Adrenal gland (tissue), 5 donors: ENCODE measurements around the gene GPC6.

Experiments used
- POLR2A ChIP-seq, 2 donors: fragments of 450-650 bp; IDR thresholded peaks; one replicate each; pipeline ENCODE4 v1.6.1; 2017; ENCODE audit warnings: antibody characterized with exemption in 2 of 2, mild to moderate bottlenecking in 2 of 2, moderate library complexity in 1 of 2
- TF ChIP-seq, protein P1 (sequence below), 6 experiments: fragments of 450-650 bp in 4 of 6; fragments of 200-600 bp in 2 of 6; sonication (generic) in 1 of 6; IDR thresholded peaks; 1 replicate in 5 of 6; 2 replicates in 1 of 6; pipeline versions ENCODE4 v1.5.1 to v1.8.0; 2016 to 2021; ENCODE audit warnings: antibody characterized with exemption in 6 of 6, mild to moderate bottlenecking in 2 of 6, moderate library complexity in 1 of 6
- donor health status: DM: no; HTN: no; CAD: no.

DNA sequence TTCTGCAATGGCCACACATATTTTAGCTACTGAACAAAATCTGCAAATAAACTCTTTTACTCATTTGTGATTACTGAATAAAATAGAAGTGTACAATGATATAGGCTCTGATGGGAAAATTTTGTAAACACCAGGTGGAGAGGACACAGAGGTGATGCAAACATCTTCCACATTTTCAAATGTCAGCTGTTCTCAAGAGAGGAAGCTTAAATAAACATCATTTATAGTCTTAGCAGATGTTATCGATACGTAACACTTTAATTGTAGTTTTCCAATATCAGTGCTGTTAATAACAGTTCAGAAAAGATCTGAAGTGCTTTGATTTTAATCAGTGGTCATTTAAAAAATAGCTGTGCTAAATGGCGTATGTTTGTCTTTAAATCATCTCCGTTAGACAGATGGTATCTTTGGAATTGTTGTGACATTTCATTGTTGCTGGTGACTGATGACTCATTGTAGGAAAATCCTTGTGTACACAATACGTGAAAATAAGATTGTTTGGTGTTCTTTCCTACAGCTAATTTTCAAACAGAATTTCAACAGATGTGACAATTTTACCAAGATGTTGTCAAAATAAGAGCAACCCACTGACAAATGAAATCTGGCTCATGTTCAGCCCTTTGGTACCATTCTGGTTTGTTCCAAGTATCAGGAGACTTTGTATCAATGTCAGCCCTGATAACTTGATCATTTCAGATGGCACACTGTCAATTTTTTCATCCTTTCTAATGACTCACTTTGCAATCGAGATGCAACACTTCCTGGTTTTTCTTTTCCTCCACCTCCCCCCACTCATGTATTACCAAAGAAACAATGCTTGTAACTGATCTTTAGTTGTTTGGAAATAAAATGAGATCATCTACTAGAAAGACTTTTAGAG lies 736.9 kb downstream of the GPC6 start:
- TF ChIP-seq, protein P1, sequence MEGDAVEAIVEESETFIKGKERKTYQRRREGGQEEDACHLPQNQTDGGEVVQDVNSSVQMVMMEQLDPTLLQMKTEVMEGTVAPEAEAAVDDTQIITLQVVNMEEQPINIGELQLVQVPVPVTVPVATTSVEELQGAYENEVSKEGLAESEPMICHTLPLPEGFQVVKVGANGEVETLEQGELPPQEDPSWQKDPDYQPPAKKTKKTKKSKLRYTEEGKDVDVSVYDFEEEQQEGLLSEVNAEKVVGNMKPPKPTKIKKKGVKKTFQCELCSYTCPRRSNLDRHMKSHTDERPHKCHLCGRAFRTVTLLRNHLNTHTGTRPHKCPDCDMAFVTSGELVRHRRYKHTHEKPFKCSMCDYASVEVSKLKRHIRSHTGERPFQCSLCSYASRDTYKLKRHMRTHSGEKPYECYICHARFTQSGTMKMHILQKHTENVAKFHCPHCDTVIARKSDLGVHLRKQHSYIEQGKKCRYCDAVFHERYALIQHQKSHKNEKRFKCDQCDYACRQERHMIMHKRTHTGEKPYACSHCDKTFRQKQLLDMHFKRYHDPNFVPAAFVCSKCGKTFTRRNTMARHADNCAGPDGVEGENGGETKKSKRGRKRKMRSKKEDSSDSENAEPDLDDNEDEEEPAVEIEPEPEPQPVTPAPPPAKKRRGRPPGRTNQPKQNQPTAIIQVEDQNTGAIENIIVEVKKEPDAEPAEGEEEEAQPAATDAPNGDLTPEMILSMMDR (IDR thresholded peaks at IDR 0.05) = no peak
- no peak for TF ChIP-seq POLR2A (IDR thresholded peaks at IDR 0.05)
